A549 (cell line): Measurements from ENCODE around the gene SLC15A5. TPM values are rescaled to one million over a fixed set of nuclear protein-coding genes. Genes with fewer than 3 reads are reported as not detected.

Source experiments
- ATAC-seq, 2 experiments: fragments of 200-7000 bp in 1 of 2; fragments of >200 bp in 1 of 2; cut with Nextera tagmentation in 1 of 2; cut with Tn5 transposase in 1 of 2; 3 replicates each; pipeline versions ENCODE4 v1.8.0 to v1.9.1; 2018 to 2020; ENCODE audit warnings: mild to moderate bottlenecking in 1 of 2, moderate library complexity in 1 of 2
- CTCF ChIA-PET: fragments of 300-600 bp; sonication (Branson Sonifier 250); formaldehyde crosslinking; extraction: SDS; loops from one replicate; lab custom pipeline; 2021; ENCODE audit warnings: antibody characterized with exemption, inconsistent platforms; lab: Yijun Ruan, JAX
- POLR2A ChIA-PET: fragments of 350-600 bp; formaldehyde crosslinking; extraction: SDS; loops from one replicate; lab custom pipeline; 2021; ENCODE audit warnings: antibody characterized with exemption, inconsistent platforms; lab: Yijun Ruan, JAX
- DNase-seq, 2 experiments: peaks; one replicate each; pipeline versions ENCODE4 v3.0.0 to v3.0.0-alpha.2; 2011 to 2016; ENCODE audit warnings: low read depth in 1 of 2, low spot score in 1 of 2
- FAIRE-seq: peaks from 2 replicates; lab custom pipeline; 2011; peaks lifted over from hg19 to GRCh38; lab: Jason Lieb, UNC
- H3K27ac ChIP-seq, 2 experiments: fragments of >200 bp; sonication (Bioruptor Twin); formaldehyde crosslinking; 3 replicates each; pipeline ENCODE4 v1.5.1; 2016 to 2017
- H3K4me1 ChIP-seq: fragments of >200 bp; sonication (Bioruptor Twin); formaldehyde crosslinking; 3 replicates; pipeline ENCODE4 v1.6.1; 2016
- H3K4me2 ChIP-seq: fragments of >200 bp; sonication (Bioruptor Twin); formaldehyde crosslinking; 3 replicates; pipeline ENCODE4 v1.6.1; 2016
- H3K4me3 ChIP-seq: fragments of >200 bp; sonication (Bioruptor Twin); formaldehyde crosslinking; 3 replicates; pipeline ENCODE4 v1.5.1; 2016
- H3K9me3 ChIP-seq: fragments of >200 bp; sonication (Bioruptor Twin); formaldehyde crosslinking; 3 replicates; pipeline ENCODE4 v1.6.1; 2016
- ATOH8 ChIP-seq: fragments of 250-450 bp; sonication (Bioruptor Pico); IDR thresholded peaks from 2 replicates; pipeline ENCODE4 v1.5.0; 2020; ENCODE audit warnings: low read depth, mild to moderate bottlenecking, moderate library complexity
- CBX8 ChIP-seq: fragments of 200-600 bp; sonication (generic); IDR thresholded peaks from 2 replicates; pipeline ENCODE4 v1.6.1; 2016
- CHD2 ChIP-seq: fragments of 150-350 bp; IDR thresholded peaks from 2 replicates; pipeline ENCODE4 v1.6.1; 2014; ENCODE audit warnings: low read length; ENCODE audit not compliant: partially characterized antibody
- CHD4 ChIP-seq: fragments of 200-600 bp; sonication (generic); IDR thresholded peaks from 2 replicates; pipeline ENCODE4 v1.6.1; 2016; ENCODE audit warnings: antibody characterized with exemption, mild to moderate bottlenecking, borderline replicate concordance
- CTCF ChIP-seq: fragments of >200 bp; sonication (Bioruptor Twin); formaldehyde crosslinking; IDR thresholded peaks from 3 replicates; pipeline ENCODE4 v1.5.1; 2016
- E2F6 ChIP-seq: IDR thresholded peaks from 2 replicates; pipeline ENCODE4 v1.6.1; 2012; ENCODE audit warnings: low read depth, borderline replicate concordance
- EHMT2 ChIP-seq: fragments of 200-600 bp; sonication (generic); IDR thresholded peaks from 2 replicates; pipeline ENCODE4 v1.6.1; 2016; ENCODE audit warnings: antibody characterized with exemption, low read depth, mild to moderate bottlenecking, moderate library complexity
- EP300 ChIP-seq, 2 experiments: fragments of >200 bp; sonication (Bioruptor Twin); formaldehyde crosslinking; IDR thresholded peaks; 2 replicates in 1 of 2; 3 replicates in 1 of 2; pipeline ENCODE4 v1.6.1; 2016 to 2017
- ESRRA ChIP-seq: fragments of 150-350 bp; IDR thresholded peaks from 2 replicates; pipeline ENCODE4 v1.6.1; 2014; ENCODE audit warnings: mild to moderate bottlenecking, low read length, borderline replicate concordance
- FOSB ChIP-seq: fragments of 250-450 bp; sonication (Bioruptor Pico); IDR thresholded peaks from 2 replicates; pipeline ENCODE4 v1.5.0; 2020; ENCODE audit warnings: mild to moderate bottlenecking, moderate library complexity
- FOSL2 ChIP-seq, 2 experiments: fragments of 450-650 bp in 1 of 2; fragments of >200 bp in 1 of 2; sonication (Bioruptor Twin) in 1 of 2; formaldehyde crosslinking; IDR thresholded peaks; 2 replicates each; pipeline versions ENCODE4 v1.5.0 to v1.6.1; 2016 to 2020; ENCODE audit warnings: mild to moderate bottlenecking in 1 of 2, moderate library complexity in 1 of 2
- GATA3 ChIP-seq: IDR thresholded peaks from 2 replicates; pipeline ENCODE4 v1.6.1; 2012; ENCODE audit warnings: borderline replicate concordance
- HOXB13 ChIP-seq: fragments of 250-450 bp; sonication (Bioruptor Pico); IDR thresholded peaks from 2 replicates; pipeline ENCODE4 v1.5.0; 2020; ENCODE audit warnings: low read depth, mild to moderate bottlenecking, moderate library complexity
- HOXB5 ChIP-seq: fragments of 250-450 bp; sonication (Bioruptor Pico); IDR thresholded peaks from 2 replicates; pipeline ENCODE4 v1.5.0; 2020; ENCODE audit warnings: mild to moderate bottlenecking, moderate library complexity
- JUNB ChIP-seq: fragments of >200 bp; sonication (Bioruptor Twin); formaldehyde crosslinking; IDR thresholded peaks from 2 replicates; pipeline ENCODE4 v1.6.1; 2016
- KDM1A ChIP-seq: fragments of 200-600 bp; sonication (generic); IDR thresholded peaks from 2 replicates; pipeline ENCODE4 v1.6.1; 2016; ENCODE audit warnings: low read depth, mild to moderate bottlenecking
- NPAS2 ChIP-seq: fragments of 250-450 bp; sonication (Bioruptor Pico); IDR thresholded peaks from 2 replicates; pipeline ENCODE4 v1.8.0; 2022; ENCODE audit warnings: mild to moderate bottlenecking, moderate library complexity, borderline replicate concordance
- NR3C1 ChIP-seq: fragments of >200 bp; sonication (Bioruptor Twin); formaldehyde crosslinking; IDR thresholded peaks from 3 replicates; pipeline ENCODE4 v1.6.1; 2017
- PBX3 ChIP-seq: IDR thresholded peaks from 2 replicates; pipeline ENCODE4 v1.6.1; 2012
- PHF8 ChIP-seq: fragments of 200-600 bp; sonication (generic); IDR thresholded peaks from 2 replicates; pipeline ENCODE4 v1.6.1; 2016; ENCODE audit warnings: low read depth, mild to moderate bottlenecking, antibody characterized with exemption, moderate library complexity, borderline replicate concordance
- POLR2A ChIP-seq: IDR thresholded peaks from 2 replicates; pipeline ENCODE4 v1.6.1; 2012; ENCODE audit warnings: mild to moderate bottlenecking, low read length
- POLR2AphosphoS2 ChIP-seq: conservative IDR thresholded peaks from 2 replicates; pipeline ENCODE4 v1.6.1; 2012; ENCODE audit warnings: low read length, improper control_type of control experiment, inconsistent platforms
- ZFP36 ChIP-seq: fragments of 450-650 bp; IDR thresholded peaks from 2 replicates; pipeline ENCODE4 v1.6.1; 2014; ENCODE audit warnings: borderline replicate concordance; ENCODE audit not compliant: partially characterized antibody
- ZNF302 ChIP-seq: fragments of 250-450 bp; sonication (Bioruptor Pico); IDR thresholded peaks from 2 replicates; pipeline ENCODE4 v1.9.0; 2021; ENCODE audit warnings: inconsistent platforms, mild to moderate bottlenecking, moderate library complexity
- WGBS: methylation state at CpG from one replicate; pipeline ENCODE4 v1.1.6; 2017; ENCODE audit errors: missing lambda C conversion rate; 5-methylcytosine and 5-hydroxymethylcytosine counted together
- polyA plus RNA-seq, 4 experiments: library from polyadenylated mRNA; depleted of rRNA in 3 of 4; stranded (reverse); fragments of >200 nt; fragmentation: RNase III in 1 of 4; extraction: RNeasy Plus Mini Kit Qiagen cat#74134 plus additional on column Dnase treatment in 1 of 4; gene quantifications; 2 replicates in 3 of 4; 3 replicates in 1 of 4; pipeline ENCODE4 v1.2.3, GENCODE V29; 2011 to 2017
- TF ChIP-seq, protein P1 (sequence below): fragments of 450-650 bp; IDR thresholded peaks from 2 replicates; pipeline ENCODE4 v1.6.1; 2014; ENCODE audit warnings: antibody characterized with exemption
- TF ChIP-seq, protein P2 (sequence below): IDR thresholded peaks from 2 replicates; pipeline ENCODE4 v1.6.1; 2012

Gene SLC15A5
- polyA plus RNA-seq, 2 of the 4 experiments (the other 2 are of a cell fraction) = not detected

DNA sequence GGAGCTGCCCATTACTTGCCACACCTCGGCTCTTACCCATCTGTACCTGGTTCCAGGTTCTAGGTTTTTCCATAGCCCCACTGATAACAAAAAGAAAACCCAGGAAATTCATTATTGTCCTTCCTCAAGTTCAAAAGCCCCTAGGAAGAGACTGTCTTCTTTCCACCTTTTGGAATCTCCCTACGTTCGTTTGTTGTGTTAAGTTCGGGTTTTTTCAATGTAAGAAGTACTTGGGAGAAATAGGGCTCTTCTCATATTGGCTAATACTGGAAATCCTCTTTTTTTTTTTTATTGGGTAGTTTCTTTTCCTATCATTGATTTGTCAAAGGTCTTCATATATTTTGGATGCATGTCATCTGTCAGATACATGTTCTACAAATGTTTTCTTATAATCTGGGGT is 17.3 kb downstream of the SLC15A5 start:
- WGBS = 45% methylated on average over 4 of the region's 4 CpGs
- FAIRE-seq = no peak
- ChIA-PET CTCF (no interaction called here), POLR2A (no interaction called here)
- no peak overlapping the region for H3K4me2 ChIP-seq
- H3K4me3 ChIP-seq = no peak overlapping the region
- H3K9me3 ChIP-seq = no peaks in the 10 kb centered on the region
- no peak for TF ChIP-seq E2F6
- no peak for TF ChIP-seq NR3C1
- TF ChIP-seq CBX8 = no peak
- TF ChIP-seq GATA3 = no peak
- no peak for TF ChIP-seq POLR2AphosphoS2
- TF ChIP-seq FOSL2 (IDR thresholded peaks at IDR 0.05) = no peak
- TF ChIP-seq FOSL2 (CRISPR knock-in tag; IDR thresholded peaks at IDR 0.05) = no peak
- TF ChIP-seq, protein P1, sequence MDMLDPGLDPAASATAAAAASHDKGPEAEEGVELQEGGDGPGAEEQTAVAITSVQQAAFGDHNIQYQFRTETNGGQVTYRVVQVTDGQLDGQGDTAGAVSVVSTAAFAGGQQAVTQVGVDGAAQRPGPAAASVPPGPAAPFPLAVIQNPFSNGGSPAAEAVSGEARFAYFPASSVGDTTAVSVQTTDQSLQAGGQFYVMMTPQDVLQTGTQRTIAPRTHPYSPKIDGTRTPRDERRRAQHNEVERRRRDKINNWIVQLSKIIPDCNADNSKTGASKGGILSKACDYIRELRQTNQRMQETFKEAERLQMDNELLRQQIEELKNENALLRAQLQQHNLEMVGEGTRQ = no peak
- TF ChIP-seq, all 56 proteins: peak for 0
- Histone ChIP-seq H3K27ac (no peak overlapping the region), H3K4me1 (no peaks in the 10 kb centered on the region)
- ATAC-seq (no peak), DNase-seq (no peak)

DNA sequence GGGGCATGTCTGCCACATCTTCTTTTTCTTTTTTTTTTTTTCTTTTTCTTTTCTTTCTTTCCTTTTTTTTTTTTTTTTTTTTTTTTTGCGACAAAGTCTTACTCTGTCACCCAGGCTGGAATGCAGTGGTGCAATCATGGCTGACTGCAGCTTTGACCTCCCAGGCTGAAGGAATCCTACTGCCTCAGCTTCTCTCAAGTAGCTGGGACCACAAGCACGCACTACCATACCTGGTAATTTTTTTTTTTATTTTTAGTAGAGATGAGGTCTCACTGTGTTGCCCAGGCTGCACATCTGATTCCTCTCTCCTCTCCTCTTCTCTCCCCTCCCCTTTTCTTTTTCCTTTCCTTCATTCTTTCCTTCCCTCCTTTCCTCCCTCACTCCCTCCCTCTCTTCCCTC is 18.5 kb downstream of the SLC15A5 start:
- 76% methylated on average over 2 of the region's 2 CpGs for WGBS
- FAIRE-seq (no peak), ATAC-seq (no peak), DNase-seq (no peak)
- TF ChIP-seq, protein P2, sequence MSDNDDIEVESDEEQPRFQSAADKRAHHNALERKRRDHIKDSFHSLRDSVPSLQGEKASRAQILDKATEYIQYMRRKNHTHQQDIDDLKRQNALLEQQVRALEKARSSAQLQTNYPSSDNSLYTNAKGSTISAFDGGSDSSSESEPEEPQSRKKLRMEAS = no peak
- Histone ChIP-seq H3K4me1 (no peaks in the 10 kb centered on the region), H3K4me2 (no peak overlapping the region), H3K27ac (no peak overlapping the region), H3K4me3 (no peak overlapping the region), H3K9me3 (no peaks in the 10 kb centered on the region)
- POLR2A ChIA-PET = no interaction called here
- CTCF ChIA-PET = no interaction called here

DNA sequence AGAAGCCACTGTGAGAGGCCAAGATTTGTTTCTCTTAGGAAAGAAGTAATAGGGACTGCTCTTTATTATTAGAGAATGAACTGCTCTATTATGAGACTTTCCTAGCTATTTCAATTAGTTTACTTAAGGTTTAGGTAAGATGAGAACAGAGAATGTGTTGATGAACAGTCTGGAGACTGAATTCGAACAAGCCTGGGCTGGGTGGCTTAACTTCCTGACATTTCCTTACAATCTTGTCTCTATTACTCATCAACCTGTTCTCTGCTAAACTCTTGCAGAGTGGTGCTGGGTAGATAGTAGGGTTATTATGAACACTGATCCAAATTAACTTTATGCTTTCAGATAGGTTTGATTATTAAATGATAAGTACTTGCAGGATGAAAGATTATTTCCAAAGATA is 31.2 kb downstream of the SLC15A5 start:
- WGBS = 7% methylated on average over 1 of the region's 1 CpG
- ChIA-PET POLR2A (no interaction called here), CTCF (no interaction called here)
- no peaks in the 10 kb centered on the region for H3K4me1 ChIP-seq
- ATAC-seq = no peak
- no peak for FAIRE-seq
- DNase-seq = no peak
- H3K4me2 ChIP-seq = no peak overlapping the region
- TF ChIP-seq EP300 (IDR thresholded peaks at IDR 0.05) (no peak), HOXB13 (CRISPR knock-in tag) (no peak), PHF8 (no peak), HOXB5 (CRISPR knock-in tag) (no peak), PBX3 (no peak), EHMT2 (no peak), CHD4 (no peak), CBX8 (no peak), POLR2AphosphoS2 (no peak), CHD2 (no peak), ATOH8 (CRISPR knock-in tag) (no peak), FOSL2 (IDR thresholded peaks at IDR 0.05) (no peak), FOSL2 (CRISPR knock-in tag; IDR thresholded peaks at IDR 0.05) (no peak)
- no peak overlapping the region for H3K27ac ChIP-seq
- H3K4me3 ChIP-seq = no peak overlapping the region
- no peaks in the 10 kb centered on the region for H3K9me3 ChIP-seq

DNA sequence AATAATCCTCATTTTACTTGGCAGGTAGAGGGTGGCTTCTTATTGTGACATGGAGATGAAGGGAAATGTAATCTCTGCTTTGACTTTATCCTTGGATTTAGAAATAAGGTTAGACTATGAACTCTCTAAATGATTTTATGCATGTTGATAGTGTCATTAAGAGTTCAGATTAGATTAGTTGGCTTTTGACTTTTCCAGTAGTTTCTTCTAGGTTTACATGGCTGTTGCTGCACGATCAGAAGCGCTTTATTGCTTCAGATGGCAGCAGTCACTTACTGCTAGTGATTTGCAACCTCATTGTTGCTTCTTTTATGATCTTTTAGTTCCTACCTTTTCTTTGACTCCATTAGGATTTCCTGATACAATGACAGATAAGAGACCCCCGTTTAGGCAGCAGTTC is 32.3 kb downstream of the SLC15A5 start:
- H3K27ac ChIP-seq = no peak overlapping the region
- ATAC-seq = no peak
- no peak overlapping the region for H3K4me2 ChIP-seq
- no peaks in the 10 kb centered on the region for H3K4me1 ChIP-seq
- FAIRE-seq = no peak
- ChIA-PET CTCF (no interaction called here), POLR2A (no interaction called here)
- WGBS = 44% methylated on average over 3 of the region's 3 CpGs
- no peaks in the 10 kb centered on the region for H3K9me3 ChIP-seq
- no peak overlapping the region for H3K4me3 ChIP-seq
- DNase-seq = no peak
- TF ChIP-seq POLR2A (no peak), NPAS2 (CRISPR knock-in tag) (no peak), CTCF (no peak), KDM1A (no peak), FOSB (CRISPR knock-in tag) (no peak), CBX8 (no peak), ZNF302 (no peak), ESRRA (no peak), ZFP36 (no peak), E2F6 (no peak), JUNB (no peak)
